Gastrocnemius medialis (tissue), 4 donors: ENCODE results near the gene FFAR2. TPM values are rescaled to one million over a fixed set of nuclear protein-coding genes. Genes with fewer than 3 reads are reported as not detected.
"Not testable (repeated sequence)": the region's sequence is repeated elsewhere in the genome, so short reads cannot be mapped to it uniquely, and the experiment has no call there.

Source experiments
- ATAC-seq, 2 donors: fragments of 150-250 bp; one replicate each; pipeline ENCODE4 v1.9.1; 2016
- DNase-seq, 2 donors: peaks; one replicate each; pipeline ENCODE4 v3.0.0-alpha.2; 2019
- H3K27ac ChIP-seq, 4 donors: fragments of 200-600 bp; sonication (generic); 1 replicate in 1 of 4; 2 replicates in 3 of 4; pipeline ENCODE4 v1.5.1; 2016 to 2018; ENCODE audit warnings: mild to moderate bottlenecking in 2 of 4, moderate library complexity in 1 of 4
- H3K27me3 ChIP-seq, 3 donors: fragments of 200-600 bp; sonication (generic) in 2 of 3; 1 replicate in 1 of 3; 2 replicates in 2 of 3; pipeline versions ENCODE4 v1.5.1 to v1.6.0; 2016 to 2019; ENCODE audit warnings: mild to moderate bottlenecking in 1 of 3, moderate library complexity in 1 of 3
- H3K36me3 ChIP-seq, 2 donors: fragments of 200-600 bp; sonication (generic) in 1 of 2; one replicate each; pipeline ENCODE4 v1.5.1; 2017 to 2018
- H3K4me1 ChIP-seq, 2 donors: fragments of 200-600 bp; sonication (generic) in 1 of 2; one replicate each; pipeline ENCODE4 v1.5.1; 2016 to 2017; ENCODE audit warnings: mild to moderate bottlenecking in 2 of 2
- H3K4me3 ChIP-seq, 4 donors: fragments of 200-600 bp; sonication (generic) in 3 of 4; 1 replicate in 1 of 4; 2 replicates in 3 of 4; pipeline ENCODE4 v1.5.1; 2016 to 2019; ENCODE audit warnings: mild to moderate bottlenecking in 2 of 4
- H3K9me3 ChIP-seq, 3 donors: fragments of 200-600 bp; sonication (generic) in 2 of 3; 1 replicate in 1 of 3; 2 replicates in 2 of 3; pipeline ENCODE4 v1.5.1; 2016 to 2019
- POLR2A ChIP-seq, 2 donors: fragments of 450-650 bp; IDR thresholded peaks; one replicate each; pipeline ENCODE4 v1.6.1; 2017; ENCODE audit warnings: antibody characterized with exemption in 2 of 2, mild to moderate bottlenecking in 2 of 2, moderate library complexity in 2 of 2
- in situ Hi-C, 4 donors: fragments of 200-750 bp; cut with MboI; loops; one replicate each; pipeline versions ENCODE4 v1.15.0 to v1.8.0; 2017; ENCODE audit warnings: low sequenced_read_pairs in 4 of 4
- intact Hi-C: fragments of 100-400 bp; cut with DNase I; formaldehyde crosslinking; loops from one replicate; pipeline ENCODE4 v1.15.1; 2023; ENCODE audit warnings: low total_unique reads
- total RNA-seq, 4 donors: library from RNA; depleted of rRNA; stranded (reverse); fragments of >200 nt; gene quantifications; one replicate each; pipeline versions ENCODE4 v1.1.0 to v1.2.3, GENCODE V29; 2016
- TF ChIP-seq, protein P1 (sequence below), 5 experiments: fragments of 450-650 bp in 3 of 5; fragments of 200-600 bp in 2 of 5; sonication (generic) in 2 of 5; IDR thresholded peaks in 4 of 5; conservative IDR thresholded peaks in 1 of 5; 1 replicate in 4 of 5; 2 replicates in 1 of 5; pipeline ENCODE4 v1.5.1; 2016 to 2019; ENCODE audit warnings: antibody characterized with exemption in 5 of 5, mild to moderate bottlenecking in 3 of 5, moderate library complexity in 3 of 5

Gene FFAR2
- total RNA-seq, 4 donors from 2014 or later: not detected

DNA sequence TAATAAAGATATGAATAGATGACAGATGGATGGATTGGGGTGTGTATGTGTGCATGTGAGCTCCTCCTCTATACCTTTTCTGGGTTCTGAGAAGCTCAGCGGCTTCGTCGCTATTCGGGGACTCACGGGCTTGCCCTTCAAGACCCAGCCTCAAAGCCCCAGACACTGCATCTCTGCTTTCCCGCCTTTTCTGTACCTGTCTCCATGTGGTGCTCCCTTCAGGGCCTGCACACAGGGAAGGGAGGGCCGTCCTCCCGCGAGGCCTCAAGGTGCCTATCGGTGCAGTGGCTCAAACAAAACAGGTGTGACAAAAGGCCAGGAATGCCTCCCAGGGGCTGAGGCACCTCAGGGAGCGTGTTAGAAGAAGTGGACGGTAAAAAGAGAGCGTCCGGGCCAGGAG, 26.0 kb downstream of the FFAR2 start:
- ATAC-seq (no peak), DNase-seq (no peak)
- Histone ChIP-seq H3K4me3 (no peak overlapping the region), H3K27me3 (no peaks in the 10 kb centered on the region), H3K4me1 (no peaks in the 10 kb centered on the region), H3K27ac (no peak overlapping the region), H3K36me3 (no peaks in the 10 kb centered on the region), H3K9me3 (no peaks in the 10 kb centered on the region)
- intact Hi-C loops (no loop called here), in situ Hi-C loops (loop anchor here in 1 of 4 donors (10.0 kb wide), 1 partner anchor 119 kb away; the partner anchor contains the start of gene FFAR3)
- TF ChIP-seq POLR2A (IDR thresholded peaks at IDR 0.05): no peak

DNA sequence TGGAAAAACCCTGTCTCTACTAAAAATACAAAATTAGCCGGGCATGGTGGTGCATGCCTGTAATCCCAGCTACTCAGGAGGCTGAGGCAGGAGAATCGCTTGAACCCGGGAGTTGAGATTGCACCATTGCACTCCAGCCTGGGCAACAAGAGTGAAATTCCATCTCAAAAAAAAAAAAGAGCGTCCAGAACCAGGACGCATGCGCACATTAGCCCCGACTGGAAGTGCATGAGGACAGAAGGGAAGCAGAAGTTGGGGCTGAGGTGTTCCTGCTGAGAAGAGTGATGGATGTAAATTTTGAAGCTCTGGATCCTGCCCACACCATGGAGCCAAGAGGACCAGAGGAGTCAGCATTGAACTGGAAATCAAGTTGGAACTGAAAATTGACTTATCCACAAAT, 26.5 kb downstream of the FFAR2 start:
- DNase-seq, H3K4me3 ChIP-seq, intact Hi-C loops, H3K27ac ChIP-seq, ATAC-seq, H3K9me3 ChIP-seq, H3K27me3 ChIP-seq, H3K36me3 ChIP-seq, H3K4me1 ChIP-seq: not testable (repeated sequence)
- in situ Hi-C loops: loop anchor here in 1 of 4 donors (10.0 kb wide), 1 partner anchor 120 kb away; the partner anchor contains the start of gene FFAR3

DNA sequence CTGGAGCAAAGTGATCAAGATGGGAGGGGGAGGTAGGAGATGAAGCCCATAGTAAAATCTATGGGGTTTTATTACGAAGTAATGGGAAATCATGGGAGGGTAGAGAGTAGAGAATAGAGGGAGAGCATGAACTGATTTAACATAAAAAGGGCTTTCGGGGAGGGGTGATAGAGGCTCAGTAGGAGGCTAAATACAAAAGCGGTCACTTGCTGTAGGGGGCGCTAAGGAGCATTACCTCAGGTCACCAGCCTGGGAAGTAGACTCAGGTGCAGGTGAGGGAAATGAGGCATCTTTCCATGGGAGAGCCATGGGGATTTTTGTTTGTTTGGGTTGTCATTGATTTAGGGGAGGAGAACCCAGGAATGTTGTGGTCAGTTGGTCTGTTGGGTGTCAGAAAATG, 28.1 kb downstream of the FFAR2 start:
- Histone ChIP-seq H3K27ac (no peak overlapping the region), H3K4me3 (no peak overlapping the region), H3K27me3 (no peaks in the 10 kb centered on the region), H3K9me3 (no peaks in the 10 kb centered on the region), H3K4me1 (no peaks in the 10 kb centered on the region), H3K36me3 (no peaks in the 10 kb centered on the region)
- DNase-seq (no peak), ATAC-seq (no peak)
- TF ChIP-seq POLR2A (IDR thresholded peaks at IDR 0.05): no peak
- TF ChIP-seq, protein P1, sequence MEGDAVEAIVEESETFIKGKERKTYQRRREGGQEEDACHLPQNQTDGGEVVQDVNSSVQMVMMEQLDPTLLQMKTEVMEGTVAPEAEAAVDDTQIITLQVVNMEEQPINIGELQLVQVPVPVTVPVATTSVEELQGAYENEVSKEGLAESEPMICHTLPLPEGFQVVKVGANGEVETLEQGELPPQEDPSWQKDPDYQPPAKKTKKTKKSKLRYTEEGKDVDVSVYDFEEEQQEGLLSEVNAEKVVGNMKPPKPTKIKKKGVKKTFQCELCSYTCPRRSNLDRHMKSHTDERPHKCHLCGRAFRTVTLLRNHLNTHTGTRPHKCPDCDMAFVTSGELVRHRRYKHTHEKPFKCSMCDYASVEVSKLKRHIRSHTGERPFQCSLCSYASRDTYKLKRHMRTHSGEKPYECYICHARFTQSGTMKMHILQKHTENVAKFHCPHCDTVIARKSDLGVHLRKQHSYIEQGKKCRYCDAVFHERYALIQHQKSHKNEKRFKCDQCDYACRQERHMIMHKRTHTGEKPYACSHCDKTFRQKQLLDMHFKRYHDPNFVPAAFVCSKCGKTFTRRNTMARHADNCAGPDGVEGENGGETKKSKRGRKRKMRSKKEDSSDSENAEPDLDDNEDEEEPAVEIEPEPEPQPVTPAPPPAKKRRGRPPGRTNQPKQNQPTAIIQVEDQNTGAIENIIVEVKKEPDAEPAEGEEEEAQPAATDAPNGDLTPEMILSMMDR (IDR thresholded peaks at IDR 0.05 in 4 of 5, conservative IDR thresholded peaks at IDR 0.05 in 1 of 5): no peak
- intact Hi-C loops (no loop called here), in situ Hi-C loops (loop anchor here in 1 of 4 donors (10.0 kb wide), 1 partner anchor 121 kb away; the partner anchor contains the start of gene FFAR3)

DNA sequence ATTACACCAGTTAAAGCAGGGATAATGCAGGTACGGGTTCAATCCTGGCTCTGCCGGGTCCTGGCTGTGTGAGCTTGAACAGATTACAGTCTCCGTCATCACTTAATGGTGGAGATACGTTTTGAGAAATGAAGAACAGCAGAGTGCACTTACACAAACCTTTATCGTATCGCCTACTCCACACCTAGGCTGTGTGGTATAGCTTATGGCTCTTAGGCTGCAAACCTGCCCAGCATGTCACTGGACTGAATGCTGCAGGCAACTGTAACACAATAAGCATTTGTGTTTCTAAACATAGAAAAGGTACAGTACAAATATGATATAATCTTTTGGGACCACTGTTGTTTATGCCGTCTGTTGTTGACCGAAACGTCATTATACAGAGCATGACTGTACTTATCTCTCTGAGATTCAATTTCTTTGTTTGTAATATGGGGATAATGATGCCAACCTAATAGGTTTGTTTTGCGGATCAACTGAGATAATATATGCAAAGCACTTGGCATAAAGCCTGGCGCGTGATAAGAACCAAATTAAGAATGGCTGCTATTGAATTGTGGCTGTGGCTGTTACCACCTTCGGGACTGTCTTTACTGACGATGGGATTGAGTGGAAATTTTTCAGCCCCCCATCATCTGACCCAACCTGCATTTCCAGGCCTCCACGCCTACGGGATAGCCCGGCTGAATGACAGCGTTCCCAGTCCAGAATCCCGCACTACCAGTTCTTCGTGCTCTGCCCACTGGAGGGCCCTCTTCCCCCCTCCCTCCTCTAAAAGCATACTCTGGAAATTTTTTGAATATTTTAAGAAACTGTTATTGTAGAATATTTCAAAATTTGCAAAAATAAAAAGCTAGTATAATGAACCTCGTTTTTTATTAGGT, 31.0 kb downstream of the FFAR2 start:
- Histone ChIP-seq H3K36me3 (no peaks in the 10 kb centered on the region), H3K4me1 (no peaks in the 10 kb centered on the region), H3K9me3 (no peaks in the 10 kb centered on the region), H3K27me3 (no peaks in the 10 kb centered on the region), H3K27ac (no peak overlapping the region), H3K4me3 (no peak overlapping the region)
- intact Hi-C loops: no loop called here
- in situ Hi-C loops: loop anchor here in 1 of 4 donors (10.0 kb wide), 1 partner anchor 124 kb away; the partner anchor contains the start of gene FFAR3
- TF ChIP-seq, protein P1 (IDR thresholded peaks at IDR 0.05 in 4 of 5, conservative IDR thresholded peaks at IDR 0.05 in 1 of 5): no peak
- no peak for TF ChIP-seq POLR2A (IDR thresholded peaks at IDR 0.05)
- no peak for DNase-seq
- ATAC-seq: no peak

DNA sequence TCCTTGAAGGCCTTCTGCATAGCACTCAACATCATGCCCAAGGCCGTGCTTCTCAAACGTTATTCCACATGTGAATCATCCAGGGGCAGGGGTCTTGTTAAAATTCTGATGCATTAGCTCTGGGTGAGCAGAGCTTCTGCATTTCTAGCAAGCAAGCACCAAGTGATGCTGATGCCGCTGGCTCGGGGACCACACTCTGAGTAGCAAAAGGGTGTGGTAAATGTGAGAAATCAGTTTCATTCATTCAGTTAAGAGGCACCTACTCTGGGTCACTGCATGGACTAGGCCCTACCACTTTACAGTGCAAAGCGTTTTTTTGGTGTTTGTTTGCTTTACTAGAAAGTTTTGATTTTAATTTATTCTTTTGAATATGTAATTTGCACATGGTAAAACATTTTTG, 35.0 kb downstream of the FFAR2 start:
- no peaks in the 10 kb centered on the region for H3K9me3 ChIP-seq
- ATAC-seq (no peak), DNase-seq (no peak)
- H3K27me3 ChIP-seq: no peaks in the 10 kb centered on the region
- no peak overlapping the region for H3K4me3 ChIP-seq
- intact Hi-C loops (no loop called here), in situ Hi-C loops (no loop called here)
- H3K36me3 ChIP-seq: no peaks in the 10 kb centered on the region
- TF ChIP-seq, protein P1 (IDR thresholded peaks at IDR 0.05 in 4 of 5, conservative IDR thresholded peaks at IDR 0.05 in 1 of 5): no peak
- no peak for TF ChIP-seq POLR2A (IDR thresholded peaks at IDR 0.05)
- H3K27ac ChIP-seq: no peak overlapping the region
- no peaks in the 10 kb centered on the region for H3K4me1 ChIP-seq
